Activated CD4-positive, alpha-beta memory T cell treated with anti-CD3 and anti-CD28 coated beads, Interleukin-2, amount 10 ng/mL, durations not matched to agents 7 days and 5 days (primary cell): ENCODE results near the gene RBM39. TPM values are rescaled to one million over a fixed set of nuclear protein-coding genes. Genes with fewer than 3 reads are reported as not detected.

Experiments
- CTCF ChIA-PET: fragments of 350-600 bp; sonication (Branson Sonifier 250); formaldehyde crosslinking; loops from one replicate; lab custom pipeline; 2021; ENCODE audit warnings: antibody characterized with exemption, inconsistent platforms; lab: Charles Lee
- POLR2A ChIA-PET: fragments of 350-600 bp; sonication (Branson Sonifier 250); formaldehyde crosslinking; loops from one replicate; lab custom pipeline; 2021; ENCODE audit warnings: antibody characterized with exemption; lab: Charles Lee
- DNase-seq: peaks from one replicate; pipeline ENCODE4 v3.0.0-alpha.2; 2020
- H3K27ac Mint-ChIP-seq: one replicate; pipeline ENCODE4 v1.8.0; 2021; ENCODE audit warnings: mild to moderate bottlenecking, mixed read lengths
- H3K27me3 Mint-ChIP-seq: one replicate; pipeline ENCODE4 v1.8.0; 2021; ENCODE audit warnings: mixed read lengths
- H3K36me3 Mint-ChIP-seq: one replicate; pipeline ENCODE4 v1.8.0; 2021; ENCODE audit warnings: low read depth, mixed read lengths
- H3K4me1 Mint-ChIP-seq: one replicate; pipeline ENCODE4 v1.8.0; 2021; ENCODE audit warnings: mixed read lengths
- H3K4me3 Mint-ChIP-seq: one replicate; pipeline ENCODE4 v1.8.0; 2021; ENCODE audit warnings: mild to moderate bottlenecking, mixed read lengths
- H3K9me3 Mint-ChIP-seq: one replicate; pipeline ENCODE4 v1.8.0; 2021; ENCODE audit warnings: mixed read lengths
- total RNA-seq, 2 experiments: library from RNA; stranded (reverse); gene quantifications; one replicate each; pipeline ENCODE4 v1.2.3, GENCODE V29; 2021

The RBM39 gene
- total RNA-seq, 2 experiments from 2014 or later = 318 to 331 TPM

DNA sequence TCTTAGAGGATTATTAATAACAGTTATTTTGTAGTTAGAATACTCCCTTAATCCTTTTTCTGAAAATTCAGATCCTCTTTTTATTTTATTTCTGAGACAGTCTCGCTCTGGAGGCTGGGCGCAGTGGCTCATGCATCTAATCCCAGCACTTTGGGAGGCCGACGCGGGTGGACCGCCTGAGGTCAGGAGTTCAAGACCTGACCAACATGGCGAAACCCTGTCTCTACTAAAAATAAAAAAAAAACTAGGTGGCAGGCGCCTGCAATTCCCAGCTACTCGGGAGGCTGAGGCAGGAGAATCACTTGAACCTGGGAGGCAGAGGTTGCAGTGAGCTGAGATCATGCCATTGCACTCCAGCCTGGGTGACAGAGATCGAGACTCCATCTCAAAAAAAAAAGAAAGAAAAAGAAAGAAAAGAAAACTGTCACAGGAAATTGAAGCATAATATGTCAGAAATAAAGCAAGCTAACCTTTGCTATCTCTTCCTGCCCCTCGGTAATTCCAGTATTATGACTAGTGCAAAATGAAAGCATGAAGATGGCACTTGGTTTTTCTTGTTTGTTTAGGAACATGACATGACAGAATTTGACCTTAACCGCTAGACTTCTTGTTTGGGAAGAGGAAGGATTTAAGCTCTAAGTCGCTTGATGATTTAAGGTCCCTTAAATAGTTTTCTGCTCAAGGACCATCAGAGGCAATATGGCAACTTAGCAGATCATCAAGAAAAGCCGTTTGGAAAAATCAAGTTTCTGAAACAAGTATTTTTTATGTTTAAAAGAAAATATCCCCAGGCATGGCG, 1.8 kb upstream of the RBM39 start:
- peaks cover 32% of the 10 kb centered on the region for H3K36me3 Mint-ChIP-seq
- ChIA-PET CTCF (interaction anchor here (0.6 to 3.1 kb wide), 10 partner anchors 13 to 289 kb away, joined by 3 to 71 read pairs (median 6); partner anchors contain the start of genes PHF20 and SCAND1), POLR2A (interaction anchor here (0.7 to 17.5 kb wide), 25 partner anchors 8 to 1228 kb away, joined by 3 to 516 read pairs (median 19); partner anchors contain the start of genes CEP250, CPNE1, DYNLRB1 and EDEM2)
- H3K4me1 Mint-ChIP-seq = peaks cover 30% of the 10 kb centered on the region
- H3K27me3 Mint-ChIP-seq = no peaks in the 10 kb centered on the region
- peak overlapping the region; percentile 98 for H3K4me3 Mint-ChIP-seq
- peak; percentile 33 for DNase-seq
- H3K9me3 Mint-ChIP-seq = no peaks in the 10 kb centered on the region
- peak overlapping the region; percentile 99 for H3K27ac Mint-ChIP-seq

- DNase-seq = no peak
- CTCF ChIA-PET = interaction anchor here (0.6 to 3.1 kb wide), 17 partner anchors 12 to 288 kb away, joined by 3 to 71 read pairs (median 4); partner anchors contain the start of genes PHF20, SCAND1 and SPAG4
- Mint-ChIP-seq H3K4me3 (peak overlapping the region; percentile 98), H3K4me1 (peaks cover 39% of the 10 kb centered on the region), H3K27me3 (no peaks in the 10 kb centered on the region), H3K36me3 (peaks cover 41% of the 10 kb centered on the region), H3K9me3 (no peaks in the 10 kb centered on the region), H3K27ac (peak overlapping the region; percentile 99)
- POLR2A ChIA-PET = interaction anchor here (0.7 to 17.5 kb wide), 56 partner anchors 9 to 1436 kb away, joined by 3 to 516 read pairs (median 5); partner anchors contain the start of genes CEP250, CPNE1, DSN1 and DYNLRB1
Observed at GRCh38 chr20:35742741-35743523, 872 bp upstream of the RBM39 start.

- Mint-ChIP-seq H3K4me3 (peak overlapping the region; percentile 98), H3K36me3 (peaks cover 63% of the 10 kb centered on the region), H3K4me1 (peaks cover 54% of the 10 kb centered on the region), H3K27ac (peak overlapping the region; percentile 78), H3K27me3 (no peaks in the 10 kb centered on the region), H3K9me3 (no peaks in the 10 kb centered on the region)
- CTCF ChIA-PET = interaction anchor here (0.5 to 2.1 kb wide), 15 partner anchors 9 to 1303 kb away, joined by 3 to 18 read pairs (median 3); partner anchors contain the start of genes PHF20 and SCAND1
- POLR2A ChIA-PET = interaction anchor here (0.6 to 17.5 kb wide), 10 partner anchors 10 to 285 kb away, joined by 3 to 516 read pairs (median 16); partner anchors contain the start of genes NFS1, PHF20, ROMO1 and SCAND1
- no peak for DNase-seq
Observed at GRCh38 chr20:35739294-35740163, 2.5 kb downstream of the RBM39 start.

DNA sequence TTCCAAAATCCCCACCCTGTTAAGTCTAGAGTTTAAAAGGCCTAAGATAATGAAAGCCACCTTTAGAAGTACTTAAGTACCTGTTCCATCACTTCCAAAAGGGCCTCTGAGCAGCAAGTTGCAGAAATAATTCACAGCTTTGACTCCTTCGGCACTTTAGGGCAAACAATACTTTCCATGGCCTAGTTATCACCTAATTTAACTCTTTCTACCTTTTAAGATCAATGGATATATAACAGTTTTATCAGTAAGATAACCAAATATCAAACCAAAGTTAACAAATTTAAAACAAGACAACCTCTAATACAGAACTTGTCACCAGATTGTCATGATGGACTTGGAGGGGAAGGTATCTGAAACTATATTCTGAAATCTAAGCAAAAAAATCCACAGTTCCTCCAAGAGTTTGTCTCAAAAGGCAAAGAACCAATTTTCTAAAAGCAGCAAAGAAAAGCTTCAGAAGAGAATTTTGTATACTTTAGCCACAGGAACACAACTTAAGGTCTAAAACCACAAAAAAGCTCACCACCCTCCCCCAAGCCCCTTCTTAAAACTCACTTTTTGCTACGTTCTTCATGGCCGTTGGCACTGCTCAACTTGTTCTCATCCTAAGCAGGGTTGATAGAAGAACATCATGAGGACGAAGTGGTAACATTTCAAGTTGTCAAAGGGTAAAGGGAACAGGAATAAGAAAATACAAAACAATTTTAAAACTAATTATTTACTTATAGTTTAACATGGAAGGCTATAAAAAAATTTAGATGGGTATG, 3.5 kb downstream of the RBM39 start:
- peaks cover 55% of the 10 kb centered on the region for H3K4me1 Mint-ChIP-seq
- no peak overlapping the region for H3K27ac Mint-ChIP-seq
- no peak for DNase-seq
- CTCF ChIA-PET = interaction anchor here (0.9 to 2.1 kb wide), 5 partner anchors 9 to 216 kb away, joined by 3 to 18 read pairs (median 7); partner anchors contain the start of gene SCAND1
- POLR2A ChIA-PET = interaction anchor here (1.2 to 17.5 kb wide), 6 partner anchors 10 to 284 kb away, joined by 3 to 516 read pairs (median 60); partner anchors contain the start of genes NFS1, PHF20, ROMO1 and SCAND1
- H3K9me3 Mint-ChIP-seq = no peaks in the 10 kb centered on the region
- H3K27me3 Mint-ChIP-seq = no peaks in the 10 kb centered on the region
- H3K4me3 Mint-ChIP-seq = peak overlapping the region; percentile 21
- peaks cover 72% of the 10 kb centered on the region for H3K36me3 Mint-ChIP-seq

DNA sequence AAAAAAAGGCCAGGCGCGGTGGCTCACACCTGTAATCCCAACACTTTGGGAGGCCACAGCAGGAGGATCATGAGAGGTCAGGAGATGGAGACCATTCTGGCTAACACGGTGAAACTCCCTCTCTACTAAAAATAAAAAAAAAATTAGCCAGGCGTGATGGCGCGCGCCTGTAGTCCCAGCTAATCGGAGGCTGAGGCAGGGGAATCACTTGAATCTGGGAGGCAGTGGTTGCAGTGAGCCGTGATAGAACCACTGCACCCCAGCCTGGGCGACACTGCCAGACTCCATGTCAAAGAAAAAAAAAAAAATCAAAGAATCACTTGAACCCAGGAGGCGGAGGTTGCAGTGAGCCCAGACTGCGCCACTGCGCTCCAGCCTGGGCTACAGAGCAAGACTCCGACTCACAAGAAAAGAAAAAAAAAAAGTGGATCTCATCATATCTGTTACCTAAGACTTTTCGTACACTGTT, 4.2 kb downstream of the RBM39 start:
- DNase-seq = no peak
- H3K36me3 Mint-ChIP-seq = peaks cover 76% of the 10 kb centered on the region
- H3K9me3 Mint-ChIP-seq = no peaks in the 10 kb centered on the region
- peak overlapping the region; percentile 16 for H3K27ac Mint-ChIP-seq
- H3K27me3 Mint-ChIP-seq = no peaks in the 10 kb centered on the region
- ChIA-PET CTCF (interaction anchor here (0.6 to 0.8 kb wide), 2 partner anchors 19 to 146 kb away, joined by 3 read pairs; no protein-coding TSS in a partner anchor), POLR2A (interaction anchor here (1.5 to 17.5 kb wide), 4 partner anchors 9 to 120 kb away, joined by 5 to 516 read pairs (median 290); partner anchors contain the start of genes NFS1, PHF20, ROMO1 and SPAG4)
- H3K4me1 Mint-ChIP-seq = peaks cover 55% of the 10 kb centered on the region
- H3K4me3 Mint-ChIP-seq = peak overlapping the region; percentile 21

GRCh38 chr20:35735826-35736470, 6.1 kb downstream of the RBM39 start:
- ChIA-PET POLR2A (interaction anchor here (1.7 to 17.5 kb wide), 7 partner anchors 7 to 245 kb away, joined by 6 to 516 read pairs (median 15); partner anchors contain the start of genes NFS1, PHF20, RBM39 and ROMO1), CTCF (interaction anchor here (1.0 to 1.9 kb wide), 2 partner anchors 10 to 26 kb away, joined by 3 to 6 read pairs; no protein-coding TSS in a partner anchor)
- peaks cover 65% of the 10 kb centered on the region for H3K4me1 Mint-ChIP-seq
- H3K9me3 Mint-ChIP-seq = no peaks in the 10 kb centered on the region
- peak overlapping the region; percentile 25 for H3K27ac Mint-ChIP-seq
- H3K36me3 Mint-ChIP-seq = peaks cover 81% of the 10 kb centered on the region
- H3K27me3 Mint-ChIP-seq = no peaks in the 10 kb centered on the region
- DNase-seq = no peak
- peak overlapping the region; percentile 22 for H3K4me3 Mint-ChIP-seq

DNA sequence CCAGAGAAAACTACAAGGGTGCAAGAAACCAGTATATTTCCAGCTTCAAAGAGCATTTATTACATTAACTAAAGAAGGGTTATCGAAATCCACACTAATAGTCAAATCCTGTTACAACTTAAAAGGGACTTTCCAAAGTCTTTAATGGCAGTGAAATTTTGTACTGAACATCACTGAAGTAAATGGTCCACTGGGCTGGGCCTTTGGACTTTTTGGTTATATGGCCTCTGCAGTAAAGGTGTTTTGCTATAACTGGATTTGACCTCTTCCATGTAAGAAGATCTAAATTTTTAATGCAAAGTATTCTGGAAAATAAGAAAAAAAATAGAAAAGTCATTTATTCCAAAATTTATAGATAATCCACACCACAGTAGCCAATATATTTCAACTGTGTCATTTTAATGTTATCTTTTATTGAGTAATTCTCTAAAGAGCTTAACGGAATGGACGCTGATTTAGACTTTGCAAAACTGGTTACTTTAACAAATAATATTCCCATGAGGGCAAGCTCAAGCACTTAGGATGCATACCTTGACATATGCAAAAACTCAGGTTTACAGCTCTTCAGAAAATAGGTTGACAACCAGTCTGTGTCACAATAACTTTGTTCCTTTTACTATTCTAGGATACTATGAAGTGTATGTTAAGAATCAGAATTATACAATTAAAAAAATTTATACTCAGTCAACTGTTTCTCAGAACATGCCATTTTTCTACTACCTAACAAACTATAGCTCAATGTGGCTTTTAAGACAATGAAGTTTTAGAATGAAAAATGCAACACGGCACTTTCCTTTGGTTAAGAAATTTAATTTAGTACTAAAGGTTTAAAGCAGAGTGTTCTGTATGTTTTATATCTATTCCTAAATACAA, 7.0 kb downstream of the RBM39 start:
- H3K4me3 Mint-ChIP-seq = no peak overlapping the region
- no peaks in the 10 kb centered on the region for H3K27me3 Mint-ChIP-seq
- peaks cover 83% of the 10 kb centered on the region for H3K36me3 Mint-ChIP-seq
- H3K4me1 Mint-ChIP-seq = peaks cover 64% of the 10 kb centered on the region
- H3K9me3 Mint-ChIP-seq = no peaks in the 10 kb centered on the region
- CTCF ChIA-PET = interaction anchor here (1.0 to 1.9 kb wide), 4 partner anchors 10 to 26 kb away, joined by 3 to 6 read pairs (median 3); no protein-coding TSS in a partner anchor
- POLR2A ChIA-PET = interaction anchor here (1.2 to 17.5 kb wide), 9 partner anchors 8 to 280 kb away, joined by 3 to 516 read pairs (median 7); partner anchors contain the start of genes CEP250, NFS1, PHF20 and RBM39
- no peak overlapping the region for H3K27ac Mint-ChIP-seq
- no peak for DNase-seq

GRCh38 chr20:35734374-35734773, 7.7 kb downstream of the RBM39 start:
- H3K36me3 Mint-ChIP-seq = peaks cover 83% of the 10 kb centered on the region

GRCh38 chr20:35732644-35732982, 9.4 kb downstream of the RBM39 start:
- Mint-ChIP-seq H3K4me1 (peaks cover 46% of the 10 kb centered on the region), H3K27ac (no peak overlapping the region), H3K36me3 (peaks cover 75% of the 10 kb centered on the region), H3K9me3 (no peaks in the 10 kb centered on the region), H3K4me3 (no peak overlapping the region), H3K27me3 (no peaks in the 10 kb centered on the region)
- CTCF ChIA-PET = no interaction called here
- no peak for DNase-seq
- POLR2A ChIA-PET = interaction anchor here (1.0 to 17.5 kb wide), 3 partner anchors 9 to 22 kb away, joined by 3 to 503 read pairs (median 106); partner anchors contain the start of genes NFS1, RBM39 and ROMO1

More at GRCh38 chr20:35734374-35734773, 7.7 kb downstream of the RBM39 start:
- H3K9me3 Mint-ChIP-seq = no peaks in the 10 kb centered on the region
- POLR2A ChIA-PET = interaction anchor here (1.2 to 17.5 kb wide), 8 partner anchors 8 to 279 kb away, joined by 3 to 516 read pairs (median 10); partner anchors contain the start of genes CEP250, NFS1, PHF20 and RBM39
- no peak for DNase-seq
- no peak overlapping the region for H3K27ac Mint-ChIP-seq
- CTCF ChIA-PET = interaction anchor here (1.0 to 1.9 kb wide), 3 partner anchors 9 to 25 kb away, joined by 3 to 6 read pairs (median 3); no protein-coding TSS in a partner anchor
- H3K27me3 Mint-ChIP-seq = no peaks in the 10 kb centered on the region
- H3K4me1 Mint-ChIP-seq = peaks cover 61% of the 10 kb centered on the region
- no peak overlapping the region for H3K4me3 Mint-ChIP-seq
